NCI-H1694 treated with DMSO at 0.1 percent for 48 hours (cell line): ENCODE results near the gene MYLK.

Experiments used
- DNase-seq: peaks from one replicate; lab custom pipeline; 2025; lab: John Stamatoyannopoulos, UW

Gene MYLK

GRCh38 chr3:123668906-123669305, 215.2 kb downstream of the MYLK start:
- DNase-seq, result no peak

- no peak for DNase-seq
Observed at GRCh38 chr3:123667784-123668183, 216.3 kb downstream of the MYLK start.

DNA sequence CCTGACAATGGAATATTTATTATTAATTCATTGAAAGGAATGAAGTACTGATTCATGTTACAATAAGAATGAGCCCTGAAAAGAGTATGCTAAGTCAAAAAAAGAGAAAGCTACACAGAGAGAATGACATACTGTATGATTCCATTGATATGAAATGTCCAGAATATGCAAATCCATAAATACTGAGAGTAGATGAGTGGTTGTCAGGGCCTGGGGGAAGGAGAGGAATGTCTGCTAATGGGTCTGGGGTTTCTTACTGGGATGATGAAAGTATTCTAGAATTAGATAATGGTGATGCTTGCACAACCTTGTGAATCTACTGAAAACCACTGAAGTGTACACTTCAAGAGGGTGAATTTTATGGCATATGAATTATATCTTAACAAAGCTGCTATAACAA, 219.4 kb downstream of the MYLK start:
- no peak for DNase-seq

GRCh38 chr3:123663977-123664376, 220.2 kb downstream of the MYLK start:
- DNase-seq, result no peak

DNA sequence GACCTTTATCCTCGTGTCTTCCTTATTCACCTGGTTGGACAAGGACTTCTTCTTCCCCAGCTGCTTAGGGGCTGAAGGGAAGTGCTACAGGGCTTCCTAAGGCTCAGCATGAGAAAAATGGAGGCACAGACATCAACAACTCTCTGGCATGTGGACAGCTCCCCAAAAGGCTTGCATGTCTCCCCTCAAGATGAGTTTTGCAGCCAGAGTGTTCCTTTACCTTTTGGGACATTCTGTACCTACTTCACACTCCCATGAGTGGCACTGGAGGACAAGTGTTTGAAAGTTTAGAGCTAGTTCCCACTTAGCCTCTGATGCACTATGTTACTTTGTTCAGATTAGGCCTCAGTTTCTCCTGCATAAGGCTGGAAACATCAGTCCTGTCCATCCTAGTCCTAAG, 222.2 kb downstream of the MYLK start:
- DNase-seq, result no peak

GRCh38 chr3:123660900-123661299, 223.2 kb downstream of the MYLK start:
- DNase-seq, result peak; percentile 20

GRCh38 chr3:123660141-123660675, 223.9 kb downstream of the MYLK start:
- no peak for DNase-seq

GRCh38 chr3:123658852-123659206, 225.3 kb downstream of the MYLK start:
- no peak for DNase-seq

- DNase-seq, result no peak
Observed at GRCh38 chr3:123658118-123658851, 225.8 kb downstream of the MYLK start.

DNA sequence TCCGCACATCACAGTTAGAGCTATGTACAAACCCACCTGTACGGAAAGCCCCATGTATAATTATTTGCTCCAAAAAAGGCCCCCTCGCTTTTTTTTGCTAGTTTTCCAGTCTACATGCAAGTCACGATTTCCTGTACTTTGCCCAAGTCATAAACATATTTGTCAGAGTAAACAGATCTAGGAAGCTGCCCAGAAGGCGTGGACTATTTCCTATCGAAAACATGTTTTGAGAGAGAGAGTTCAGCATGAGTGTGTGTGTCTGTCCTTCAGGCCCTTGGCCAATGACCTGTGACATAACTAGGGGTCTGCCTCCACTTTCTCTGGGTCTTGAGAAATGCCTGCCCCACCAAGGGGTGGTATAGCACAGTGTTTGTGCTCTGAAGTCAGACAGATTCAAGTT, 226.6 kb downstream of the MYLK start:
- DNase-seq, result no peak

DNA sequence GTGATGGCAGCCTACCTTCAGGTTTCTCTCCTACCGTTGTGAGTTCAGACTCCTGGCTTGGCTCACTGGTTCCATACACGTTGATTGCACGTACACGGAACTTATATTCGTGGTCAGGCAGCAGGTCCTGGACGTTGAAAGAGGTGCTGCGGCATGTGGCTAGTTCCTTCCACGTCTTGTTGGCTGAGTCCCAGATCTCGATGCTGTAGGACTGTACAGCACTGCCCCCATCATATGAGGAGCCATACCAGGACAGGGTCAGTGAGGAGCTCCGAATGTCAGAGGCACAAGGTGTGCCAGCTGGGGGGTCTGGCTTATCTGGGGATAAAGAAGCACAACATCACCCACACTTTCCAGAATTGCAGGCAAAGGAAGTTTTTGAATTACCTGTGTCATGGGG, 227.0 kb downstream of the MYLK start:
- no peak for DNase-seq

- no peak for DNase-seq
Observed at GRCh38 chr3:123656691-123657090, 227.4 kb downstream of the MYLK start.

DNA sequence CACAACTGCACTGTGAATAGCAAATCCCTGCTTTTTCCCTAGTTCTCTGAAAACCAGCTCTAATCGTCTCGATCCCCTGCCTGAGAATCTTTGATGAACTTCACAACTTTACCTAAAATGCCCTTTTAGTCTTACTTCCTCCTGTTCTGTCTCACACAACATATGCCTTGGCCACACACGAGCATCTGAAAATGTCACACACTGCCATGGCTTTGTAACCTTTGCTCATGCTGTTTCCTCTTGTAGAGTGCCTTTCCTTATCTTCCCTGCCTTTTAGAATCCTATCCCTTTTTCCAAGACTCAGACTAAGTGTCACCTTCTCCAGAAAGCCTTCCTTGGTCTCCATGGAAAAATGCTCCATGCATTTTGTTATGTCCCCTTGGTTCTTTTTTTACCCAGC, 227.9 kb downstream of the MYLK start:
- DNase-seq, result no peak

DNA sequence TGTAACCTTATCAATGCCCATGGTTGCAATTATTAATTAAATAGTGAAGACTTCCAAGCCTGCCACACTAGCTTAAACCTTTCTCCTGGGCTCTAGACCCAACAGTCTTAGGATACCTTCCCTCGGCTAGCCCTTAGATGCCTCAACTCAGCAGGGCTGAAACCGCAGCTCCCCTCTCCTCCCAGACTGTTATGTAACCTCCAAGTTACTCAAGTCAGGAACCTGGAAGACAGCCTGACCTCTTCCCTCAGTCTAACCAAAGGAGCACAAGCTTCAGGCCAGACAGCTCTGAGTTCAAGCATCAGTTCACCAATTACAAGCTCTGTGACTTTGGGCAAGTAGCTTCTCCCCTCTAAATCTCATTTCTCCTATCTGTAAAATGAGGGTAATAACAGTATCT, 228.7 kb downstream of the MYLK start:
- no peak for DNase-seq

GRCh38 chr3:123653221-123653682, 230.9 kb downstream of the MYLK start:
- DNase-seq, result peak; percentile 27

- peak; percentile 60 for DNase-seq
Observed at GRCh38 chr3:123652342-123652984, 231.7 kb downstream of the MYLK start.

DNA sequence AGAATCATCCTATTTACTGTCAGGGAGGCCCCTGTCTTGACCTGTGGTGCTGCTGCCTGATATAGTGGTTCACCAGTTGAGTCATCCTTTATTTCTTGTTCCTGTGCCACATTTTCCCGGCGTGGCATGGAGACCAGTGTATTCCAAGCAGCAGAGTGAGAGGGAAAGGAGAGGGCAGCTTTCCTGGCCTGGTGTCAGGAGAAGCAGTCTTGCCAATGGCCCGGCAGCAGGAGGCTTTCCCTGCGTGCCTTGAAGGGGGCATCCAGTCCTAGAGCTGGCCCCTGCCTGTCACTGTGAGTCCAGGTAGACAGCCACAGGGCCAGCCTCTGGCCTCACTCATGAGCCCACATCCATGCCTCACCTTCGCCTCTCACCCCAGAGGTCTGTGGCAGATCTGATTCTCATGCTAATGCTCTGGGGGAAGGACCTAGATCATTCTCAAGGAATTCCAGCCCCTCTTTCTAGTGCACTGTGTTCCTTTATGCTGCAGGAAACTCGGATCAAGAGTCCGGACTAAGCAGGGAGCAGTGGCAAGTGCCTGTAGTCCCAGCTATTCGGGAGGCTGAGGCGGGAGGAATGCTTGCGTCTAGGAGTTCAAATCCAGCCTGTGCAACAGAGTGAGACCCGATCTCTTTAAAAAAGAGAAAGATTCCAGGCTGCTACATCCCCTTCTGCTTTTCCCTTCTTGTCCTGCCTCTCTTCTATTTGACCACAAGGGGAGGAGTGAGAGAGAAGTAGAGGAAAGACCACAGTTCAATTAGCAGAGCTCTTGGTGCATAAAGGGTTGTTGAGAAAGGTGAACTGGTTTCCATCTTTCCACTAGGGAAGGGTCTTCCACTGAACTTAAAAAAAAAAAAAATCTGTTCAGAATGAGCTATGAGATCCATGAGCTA, 232.4 kb downstream of the MYLK start:
- DNase-seq, result no peak

- DNase-seq, result no peak
Observed at GRCh38 chr3:123650101-123650500, 234.0 kb downstream of the MYLK start.

DNA sequence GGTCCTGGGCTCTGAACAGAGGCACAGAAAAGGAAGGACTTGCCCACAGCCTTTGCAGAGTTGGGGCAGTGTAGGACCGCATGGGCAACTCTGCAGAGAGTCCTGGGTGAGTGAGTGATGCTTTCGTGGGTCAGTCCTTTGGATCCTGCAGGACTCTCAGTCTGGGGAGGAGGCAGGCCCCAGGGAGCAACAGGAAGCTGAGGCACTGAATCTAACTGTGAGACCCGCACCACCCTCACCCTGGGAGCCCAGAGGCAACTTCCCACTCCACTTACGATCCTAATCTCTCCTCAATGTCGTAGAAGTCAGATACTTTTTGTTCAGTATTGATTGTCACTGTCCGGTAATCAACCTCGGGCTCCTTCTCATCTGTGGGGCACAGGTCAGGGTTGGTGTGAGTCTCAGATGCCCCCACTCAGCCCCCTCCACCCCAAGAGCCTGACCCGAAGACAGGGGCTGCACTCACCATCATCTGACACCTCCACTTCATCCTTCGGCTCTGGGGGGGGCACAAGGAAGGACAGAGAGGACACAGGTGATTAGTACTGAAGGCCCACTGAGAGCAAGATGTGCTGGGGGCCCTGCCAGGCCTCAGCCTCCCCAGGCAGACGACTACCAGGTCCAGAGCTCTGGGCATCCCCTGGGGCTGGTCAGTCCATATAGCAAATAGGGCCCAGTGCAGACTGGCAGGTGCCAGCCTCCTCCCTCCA, 235.3 kb downstream of the MYLK start:
- DNase-seq, result no peak

DNA sequence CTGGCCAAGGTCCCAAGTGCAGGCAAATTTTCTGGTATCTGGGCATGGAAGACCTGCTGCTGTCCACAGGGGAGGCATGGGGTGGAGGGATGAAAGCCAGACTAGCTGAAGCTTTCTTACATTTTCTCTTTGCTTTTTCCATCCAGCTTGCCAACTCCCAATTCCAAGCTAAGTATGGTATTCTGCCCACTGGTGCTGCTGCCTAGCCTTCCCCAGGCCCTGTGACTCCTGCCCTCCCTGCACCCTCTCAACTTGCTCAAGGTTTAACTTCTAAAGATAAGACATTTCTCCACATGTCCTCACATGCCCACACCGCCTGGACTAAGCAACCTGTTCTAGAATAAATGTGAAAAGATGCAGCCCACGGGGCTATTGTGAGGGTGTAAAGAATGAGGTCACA, 239.8 kb downstream of the MYLK start:
- DNase-seq, result no peak

GRCh38 chr3:123642957-123643330, 241.2 kb downstream of the MYLK start:
- no peak for DNase-seq
